ENCODE data around the gene CLCN2.
A peak's percentile ranks its signal among the peaks of the same experiment; 100 is the strongest.

The CLCN2 gene

DNA sequence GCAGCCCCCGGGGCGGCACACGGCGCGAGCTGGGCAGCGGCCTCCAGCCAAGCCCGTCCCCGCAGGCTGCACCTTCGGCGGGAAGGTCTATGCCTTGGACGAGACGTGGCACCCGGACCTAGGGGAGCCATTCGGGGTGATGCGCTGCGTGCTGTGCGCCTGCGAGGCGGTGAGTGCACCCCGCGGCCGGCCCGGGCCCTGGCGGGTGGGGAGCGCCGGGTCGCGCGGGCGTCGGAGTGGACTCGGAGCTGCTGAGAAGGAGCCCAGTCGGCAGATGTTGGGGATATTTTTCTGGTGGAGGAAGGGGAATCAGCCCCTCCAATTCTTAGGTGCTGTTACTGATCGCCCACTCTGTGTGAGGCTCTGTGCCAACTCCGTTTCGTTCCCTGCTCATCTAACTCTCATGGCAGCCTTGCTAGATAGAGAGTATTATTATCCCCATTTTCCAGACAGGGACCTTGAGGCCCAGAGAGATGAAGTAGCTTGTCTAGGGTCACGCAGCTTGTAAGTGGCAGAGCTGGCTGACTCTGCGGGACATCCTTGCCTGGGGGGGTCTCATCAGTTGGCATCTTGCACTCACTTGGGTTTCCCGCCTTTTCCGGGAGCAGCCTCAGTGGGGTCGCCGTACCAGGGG lies 19.3 kb upstream of the CLCN2 start:
- DNase-seq, result no peak

DNA sequence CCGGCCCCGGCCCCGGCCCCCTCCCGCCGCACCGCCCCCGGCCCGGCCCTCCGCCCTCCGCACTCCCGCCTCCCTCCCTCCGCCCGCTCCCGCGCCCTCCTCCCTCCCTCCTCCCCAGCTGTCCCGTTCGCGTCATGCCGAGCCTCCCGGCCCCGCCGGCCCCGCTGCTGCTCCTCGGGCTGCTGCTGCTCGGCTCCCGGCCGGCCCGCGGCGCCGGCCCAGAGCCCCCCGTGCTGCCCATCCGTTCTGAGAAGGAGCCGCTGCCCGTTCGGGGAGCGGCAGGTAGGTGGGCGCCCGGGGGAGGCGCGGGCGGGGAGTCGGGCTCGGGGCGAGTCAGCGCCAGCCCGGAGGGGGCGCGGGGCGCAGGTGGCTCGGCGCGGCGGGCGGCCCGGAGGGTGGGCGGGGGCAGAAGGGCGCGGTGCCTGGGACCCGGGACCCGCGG lies 18.8 kb upstream of the CLCN2 start:
- DNase-seq, result peak; percentile 3

DNA sequence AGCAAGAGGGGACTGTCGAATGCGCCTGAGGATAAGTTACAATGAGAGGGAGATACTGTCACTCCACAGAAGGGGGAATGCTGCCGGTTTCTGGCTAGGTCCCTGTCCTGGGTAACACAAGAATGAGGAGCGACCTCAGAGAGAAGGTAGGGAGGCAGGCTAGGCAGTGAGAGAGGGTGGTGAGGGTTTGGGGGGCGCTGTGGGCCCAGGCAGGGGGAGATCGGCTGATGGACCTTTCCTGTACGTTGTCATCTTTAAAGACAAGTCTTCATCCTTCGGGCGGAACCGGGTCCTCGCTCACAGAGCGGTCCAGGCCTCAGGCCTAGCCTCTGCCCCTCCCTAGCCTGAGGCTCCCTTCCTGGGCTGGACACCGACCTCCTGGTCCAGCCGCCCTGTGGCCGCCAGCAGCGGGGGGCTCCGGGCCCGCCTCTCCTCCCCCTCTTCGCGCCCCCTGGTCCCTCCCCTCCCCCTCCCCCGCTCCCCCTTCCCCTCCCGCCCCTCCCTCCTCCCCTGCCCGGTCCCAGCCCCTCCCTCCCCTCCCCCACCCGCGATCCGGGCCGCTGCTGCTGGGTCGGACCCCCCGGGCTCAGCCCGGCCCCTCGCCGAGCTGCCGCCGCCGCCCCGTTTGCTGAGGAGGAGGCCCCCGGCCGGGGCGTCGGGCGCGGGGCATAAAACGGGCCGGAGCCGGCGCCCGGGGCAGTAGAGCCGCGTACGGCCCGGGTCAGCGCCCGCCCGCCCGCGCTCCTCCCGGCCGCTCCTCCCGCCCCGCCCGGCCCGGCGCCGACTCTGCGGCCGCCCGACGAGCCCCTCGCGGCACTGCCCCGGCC lies 18.2 kb upstream of the CLCN2 start, which contains the start of gene CHRD:
TSS of gene CHRD (plus strand) at position 697 of the 827 bp plus-strand sequence. CDS start 265 bp downstream, outside the sequence.
- DNase-seq, result no peak

DNA sequence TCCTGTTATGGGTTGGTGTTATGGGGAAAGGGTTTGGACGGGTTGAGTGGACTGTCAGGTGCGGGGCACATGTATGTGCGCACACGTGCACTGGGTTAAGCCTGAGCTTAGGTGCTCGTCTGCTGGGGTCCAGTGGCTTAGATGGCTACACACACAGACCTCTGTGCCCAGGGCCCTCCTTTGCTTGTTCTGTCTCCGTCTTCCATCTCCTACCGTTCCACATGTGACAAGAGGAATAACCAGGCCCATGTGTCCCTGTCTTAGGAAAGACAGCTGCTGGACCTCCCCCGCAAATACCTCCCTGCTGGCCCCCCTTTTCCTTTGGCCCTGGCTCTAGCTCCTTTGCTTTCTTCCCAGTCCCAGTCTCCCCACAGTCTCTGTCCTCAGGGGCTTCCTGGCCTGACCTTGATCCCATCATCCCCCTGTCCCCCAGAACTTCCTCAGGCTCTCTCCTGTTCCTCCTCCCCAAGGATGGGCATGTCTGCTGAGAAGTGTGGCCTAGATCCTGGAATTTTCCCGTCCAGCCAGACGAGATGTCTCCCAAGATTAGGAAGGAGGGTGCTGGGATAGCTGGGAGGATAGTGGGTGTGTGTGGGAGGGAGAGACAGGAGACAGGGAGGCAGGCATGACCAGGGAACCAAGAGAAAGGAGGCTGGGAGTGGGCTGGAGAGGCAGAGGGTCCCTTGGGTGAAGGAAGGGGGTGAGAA lies 17.4 kb upstream of the CLCN2 start:
- no peak for DNase-seq

DNA sequence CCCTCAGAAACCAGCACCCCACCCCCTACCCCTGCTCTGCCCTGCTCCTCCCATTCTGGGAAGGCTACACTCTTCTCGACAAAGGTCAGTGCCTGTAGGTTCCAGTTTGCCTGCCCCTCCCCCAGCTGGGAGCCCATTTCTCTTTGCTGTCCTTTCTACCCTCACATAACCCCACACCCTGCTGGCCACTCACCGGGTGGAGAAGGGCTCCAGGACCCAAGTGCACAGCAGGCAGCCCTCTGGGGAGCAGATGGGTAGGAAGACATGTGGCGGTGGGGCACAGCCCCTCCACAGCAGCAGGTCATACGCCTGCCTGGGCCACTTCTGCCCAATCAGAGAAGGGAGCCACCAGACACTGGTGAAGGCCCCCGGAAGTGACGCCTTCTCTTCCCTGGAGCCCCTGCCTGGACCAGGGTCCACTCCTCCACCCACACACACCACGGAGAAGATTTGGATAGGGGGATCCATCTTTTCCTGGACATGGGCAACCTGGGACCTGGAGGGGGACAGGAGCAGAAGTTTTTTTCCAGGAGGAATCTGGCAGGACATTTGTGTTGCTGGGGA lies 16.6 kb upstream of the CLCN2 start, which contains the start of gene THPO:
TSS of gene THPO (minus strand) at position 326 of the 564 bp plus-strand sequence. CDS start 1,948 bp downstream, outside the sequence.
- DNase-seq, result no peak

DNA sequence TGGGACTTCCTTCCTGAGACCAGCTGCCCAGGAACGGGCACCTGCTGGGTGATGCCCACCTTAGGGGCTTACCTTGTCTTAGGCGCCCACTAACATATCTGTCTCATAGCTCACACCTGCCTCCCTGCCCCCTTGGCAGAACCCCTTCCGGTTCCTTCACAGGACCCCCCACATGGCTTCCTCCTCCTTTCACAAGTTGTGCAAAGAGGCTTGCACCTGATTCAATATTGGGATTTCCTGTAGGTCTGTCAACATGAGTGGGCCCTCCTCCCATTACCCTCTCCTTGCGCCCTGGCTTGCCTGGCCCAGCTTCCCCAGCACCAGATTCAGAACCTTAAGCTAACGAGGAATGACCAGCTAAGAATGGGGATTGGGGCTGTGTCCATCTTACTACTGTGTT lies 16.0 kb upstream of the CLCN2 start:
- no peak for DNase-seq

DNA sequence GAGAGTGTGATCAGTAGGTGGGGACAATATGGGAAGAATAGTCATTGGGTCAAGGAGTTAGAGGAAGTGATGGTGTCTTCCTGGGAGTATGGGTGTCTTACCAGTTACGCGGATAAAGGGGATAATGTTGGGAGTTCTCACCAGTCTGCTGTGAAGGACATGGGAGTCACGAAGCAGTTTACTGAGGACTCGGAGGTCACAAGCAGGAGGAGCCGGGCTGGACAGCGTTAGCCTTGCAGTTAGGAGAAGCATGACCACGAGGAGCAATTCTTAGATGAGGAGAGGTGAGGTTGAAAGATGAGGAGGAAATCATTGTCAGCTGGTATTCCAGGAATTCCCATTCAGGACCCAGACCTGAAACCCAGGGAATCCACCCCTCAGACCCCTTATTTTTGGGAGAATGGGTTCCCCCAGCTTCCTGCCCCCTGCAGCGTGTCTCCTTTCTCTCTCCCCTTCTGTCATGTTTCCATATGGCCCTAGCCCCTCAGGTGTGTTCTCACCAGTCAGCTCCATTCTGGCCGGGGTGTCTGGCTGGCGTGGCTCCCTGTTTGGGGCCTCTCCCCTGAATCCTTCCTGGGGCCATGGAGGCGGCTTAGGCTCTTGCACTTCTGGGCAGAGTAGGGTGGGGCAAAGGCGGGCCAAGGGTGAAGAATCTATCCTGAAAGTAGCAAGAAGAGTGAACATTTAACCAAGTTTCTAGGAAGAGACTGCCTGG lies 14.5 kb upstream of the CLCN2 start:
- no peak for DNase-seq

DNA sequence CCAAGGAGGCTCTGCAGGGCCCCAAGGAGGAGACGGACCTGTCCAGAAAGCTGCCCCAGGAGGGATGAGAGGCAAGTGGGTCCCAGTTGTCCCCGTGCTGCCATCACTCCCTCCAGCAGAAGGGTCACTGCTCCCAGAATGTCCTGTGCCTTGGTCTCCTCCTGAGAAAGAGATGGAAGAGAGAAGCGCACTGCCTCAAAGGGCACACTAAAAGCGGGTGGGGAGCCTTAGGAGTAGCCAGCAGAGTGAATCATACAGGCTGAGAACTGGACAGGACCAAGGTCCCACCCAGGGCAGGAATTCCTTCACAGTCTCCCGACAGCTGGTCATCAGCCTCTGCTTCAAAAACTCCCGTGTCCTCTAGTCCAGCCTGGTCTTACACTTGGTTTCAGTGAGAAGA lies 12.0 kb upstream of the CLCN2 start:
- DNase-seq, result no peak

DNA sequence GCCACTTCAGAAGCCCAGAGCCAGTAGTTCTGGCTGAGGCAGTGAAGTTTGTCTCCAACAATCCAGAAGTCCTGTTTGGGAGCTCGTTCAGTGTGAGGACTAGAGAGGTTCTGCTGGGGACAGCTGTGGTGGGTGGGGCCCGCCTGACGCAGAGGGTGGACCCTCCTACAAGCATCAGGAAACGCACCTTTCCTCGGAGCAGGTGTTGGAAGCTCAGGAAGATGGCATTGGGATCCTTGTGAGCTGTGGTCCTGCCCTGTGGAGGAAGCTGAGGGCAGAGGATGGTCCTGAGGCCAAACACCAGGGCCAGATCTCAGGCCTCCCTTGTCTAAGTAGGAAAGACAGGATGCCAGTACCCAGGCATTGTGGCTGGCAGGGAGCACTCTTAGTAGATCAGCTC lies 11.5 kb upstream of the CLCN2 start:
- no peak for DNase-seq

DNA sequence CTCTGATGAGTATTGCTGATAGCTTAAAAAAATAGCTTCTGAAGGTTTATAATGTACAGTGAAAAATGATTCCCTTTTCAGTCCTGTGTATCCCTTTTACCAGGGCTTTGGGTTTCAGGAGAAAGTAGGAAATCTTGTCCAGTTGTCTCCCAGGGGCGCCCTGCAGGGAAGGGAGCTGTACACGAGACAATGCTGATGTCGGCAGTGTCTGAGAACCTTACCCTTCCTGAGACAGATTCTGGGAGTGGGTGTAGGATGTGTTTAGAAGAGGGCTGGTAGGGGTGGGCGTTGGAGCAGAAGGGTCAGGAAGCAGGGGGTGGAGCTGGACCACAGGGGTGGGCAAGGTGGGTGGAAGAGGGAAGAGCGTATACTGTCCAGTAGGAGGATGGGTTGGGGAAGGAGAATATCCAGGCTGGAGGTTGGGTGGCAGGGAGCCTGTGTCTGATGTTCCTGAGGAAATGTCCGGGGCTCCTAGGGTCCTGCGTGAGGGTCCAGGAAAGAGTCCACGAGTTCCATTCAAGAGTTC lies 11.0 kb upstream of the CLCN2 start:
- DNase-seq, result no peak

DNA sequence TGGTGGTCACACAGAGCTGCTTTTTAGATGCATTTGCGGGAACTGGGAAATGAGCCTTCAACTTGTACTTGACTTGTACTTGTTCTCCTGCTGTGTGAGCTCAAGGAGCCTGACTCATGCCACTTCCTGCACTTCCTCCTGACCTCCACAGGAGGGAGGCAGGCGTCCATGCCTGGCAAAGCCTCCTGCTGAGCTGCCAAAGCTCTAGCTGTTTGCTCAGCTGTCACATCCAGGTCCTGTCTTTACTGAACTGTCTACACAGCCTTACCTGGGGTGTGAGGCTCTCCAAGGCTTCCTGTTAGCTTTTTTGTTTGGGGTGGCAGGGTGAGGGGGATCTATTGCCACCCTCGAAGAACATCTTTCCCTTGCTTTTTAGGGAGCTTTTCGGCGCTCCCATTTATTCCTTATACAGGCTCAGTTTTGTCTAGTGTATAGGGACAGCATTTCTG lies 10.2 kb upstream of the CLCN2 start:
- peak; percentile 94 for DNase-seq

DNA sequence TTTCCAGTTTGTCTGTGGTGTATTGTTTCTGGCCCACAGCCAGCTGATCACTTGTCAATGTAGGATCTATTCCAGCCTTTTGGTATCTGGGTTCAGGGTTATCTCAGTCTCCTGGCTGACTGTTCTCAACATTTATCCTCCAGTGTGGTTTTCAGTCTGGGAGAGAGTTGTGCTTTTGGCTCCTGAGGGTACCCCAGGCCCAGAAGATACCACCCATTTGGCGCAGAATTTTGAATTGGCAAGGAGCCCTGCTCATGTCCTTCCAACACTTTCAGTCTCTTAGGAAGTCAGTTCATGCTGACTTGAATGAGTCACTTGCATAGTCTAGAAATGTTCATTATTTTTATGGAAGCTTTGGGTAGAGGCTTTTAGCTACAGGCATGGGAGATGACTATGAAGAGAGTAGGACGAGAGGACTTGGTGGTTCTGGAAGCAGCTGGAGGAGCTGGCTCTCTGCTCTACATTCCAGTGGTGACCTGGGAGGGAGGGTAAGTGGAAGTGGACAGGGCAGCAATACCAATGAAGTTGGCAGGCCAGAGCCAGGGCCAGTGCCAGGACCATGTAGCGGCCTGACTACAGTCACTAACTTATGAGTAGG lies 7.3 kb upstream of the CLCN2 start:
- no peak for DNase-seq

DNA sequence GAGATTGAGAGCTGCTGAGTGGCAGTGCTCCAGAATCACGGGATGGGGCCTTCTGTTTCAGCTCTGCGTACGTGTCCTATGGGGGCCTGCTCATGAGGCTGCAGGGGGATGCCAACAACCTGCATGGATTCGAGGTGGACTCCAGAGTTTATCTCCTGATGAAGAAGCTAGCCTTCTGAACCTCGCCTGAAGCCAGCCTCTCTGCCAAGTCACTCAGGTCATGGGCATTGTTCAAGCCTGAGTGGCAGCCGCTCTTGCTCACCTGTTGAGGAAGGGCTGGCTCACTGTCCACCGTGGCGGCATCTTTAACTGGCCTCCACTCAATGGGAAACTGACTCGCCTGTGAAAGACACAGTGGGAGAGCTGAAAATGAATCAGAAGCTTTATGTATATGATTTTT lies 6.7 kb upstream of the CLCN2 start:
- DNase-seq, result no peak

DNA sequence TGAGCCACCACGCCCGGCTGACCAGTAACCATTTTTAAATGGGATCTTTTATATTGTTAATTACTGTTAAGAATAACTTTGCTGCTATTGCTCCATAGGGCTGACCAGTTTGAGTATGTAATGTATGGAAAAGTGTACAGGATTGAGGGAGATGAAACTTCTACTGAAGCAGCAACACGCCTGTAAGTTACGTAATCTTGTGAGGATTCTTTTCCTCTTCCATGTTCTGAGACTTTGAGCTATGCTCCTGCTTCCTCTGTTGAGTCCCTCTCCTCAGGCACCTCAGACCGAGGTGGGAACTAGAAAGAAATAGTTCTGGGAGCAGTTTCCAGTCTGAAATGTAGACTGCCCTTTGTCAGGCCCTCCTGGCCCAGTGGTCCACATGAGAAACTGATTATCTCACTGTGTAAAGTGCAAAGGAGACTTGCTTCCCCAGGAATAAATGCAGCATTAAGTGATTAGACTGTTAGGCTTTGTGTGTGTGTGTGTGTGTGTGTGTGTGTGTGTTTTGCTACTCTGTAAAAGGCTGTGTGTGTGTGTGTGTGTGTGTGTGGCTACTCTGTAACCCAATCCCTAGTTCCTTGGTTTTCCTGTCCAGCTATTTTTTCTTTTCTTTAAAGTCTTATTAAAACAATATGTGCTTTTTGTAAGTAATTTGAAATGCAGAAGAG lies 5.3 kb upstream of the CLCN2 start:
- no peak for DNase-seq

DNA sequence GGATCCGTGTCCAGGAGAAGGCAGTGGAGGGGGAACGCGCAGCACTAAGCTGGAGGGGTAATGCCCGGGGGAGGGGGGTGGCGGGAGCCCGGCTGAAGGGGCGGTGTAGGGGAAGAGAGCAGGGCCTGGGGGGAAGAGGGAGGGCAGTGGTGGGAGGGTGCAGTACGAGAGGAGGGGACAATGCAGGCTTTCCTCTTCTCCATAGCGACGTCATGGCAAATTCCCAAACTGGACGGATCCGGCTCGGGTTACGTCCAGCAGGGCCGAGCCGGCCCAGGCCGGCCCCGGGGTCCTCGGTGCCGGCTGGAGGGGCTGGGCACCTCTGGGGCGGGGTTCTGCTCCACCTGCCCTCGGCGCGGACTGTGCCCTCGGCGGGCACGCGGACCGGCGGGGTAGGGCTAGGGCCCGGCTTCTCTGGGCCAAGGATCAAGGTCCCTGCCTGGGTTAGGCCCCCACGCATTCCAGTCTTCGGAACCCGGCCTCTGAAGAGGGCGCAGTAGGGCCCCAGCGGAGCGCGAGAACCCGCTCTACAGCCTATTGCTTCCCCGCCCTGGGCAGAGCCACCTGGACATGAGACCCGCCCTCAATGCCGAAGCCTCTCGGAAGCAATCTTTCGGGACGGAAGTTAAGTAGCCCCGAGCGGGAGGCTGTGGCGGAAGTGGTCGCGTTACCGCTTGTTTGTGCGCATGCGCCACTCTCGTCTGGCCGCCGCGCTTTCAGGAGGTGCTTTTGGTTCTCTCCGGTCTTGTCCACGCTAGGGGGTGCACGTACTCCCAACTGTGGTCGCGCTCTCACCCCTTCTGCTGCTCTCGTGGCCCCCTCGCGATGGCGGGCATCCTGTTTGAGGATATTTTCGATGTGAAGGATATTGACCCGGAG lies 1.5 kb upstream of the CLCN2 start:
- peak; percentile 100 for DNase-seq

DNA sequence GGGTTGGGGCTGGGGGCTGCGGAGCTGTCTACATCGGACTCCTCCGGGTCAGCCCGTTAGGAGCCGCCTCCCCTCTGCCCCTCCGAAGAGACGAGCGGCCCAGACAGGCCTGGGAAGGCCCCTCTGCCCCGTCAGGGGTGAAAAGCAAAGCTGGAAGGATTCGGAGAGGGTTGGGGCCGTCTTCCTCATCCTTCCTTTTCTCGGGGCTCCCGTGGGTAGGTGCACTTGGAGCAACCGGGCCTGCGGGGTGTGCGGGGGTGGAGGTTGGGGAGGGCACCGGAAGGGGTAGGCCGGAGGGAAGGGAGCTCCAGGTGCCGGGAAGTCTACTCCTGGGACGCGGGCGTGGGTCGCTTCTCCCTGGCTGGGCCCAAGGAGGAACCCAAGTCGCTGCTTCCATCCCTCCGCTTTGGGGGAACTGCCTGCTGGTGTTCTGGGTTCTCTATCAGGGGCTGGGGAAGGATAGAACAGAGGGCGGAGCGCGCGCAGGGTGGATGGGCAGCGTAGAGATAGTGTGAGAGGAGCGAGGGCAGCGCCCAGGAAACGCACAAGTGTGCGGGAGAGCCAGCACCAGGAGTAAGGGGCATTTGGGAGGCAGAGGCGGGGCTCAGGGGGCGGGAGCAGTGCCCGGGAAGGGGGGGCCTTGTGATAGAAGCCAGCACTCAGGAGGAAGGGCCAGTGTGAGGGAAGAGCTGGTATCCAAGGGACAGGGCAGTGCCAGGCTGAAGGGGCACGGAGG lies 695 bp upstream of the CLCN2 start:
- peak; percentile 83 for DNase-seq

DNA sequence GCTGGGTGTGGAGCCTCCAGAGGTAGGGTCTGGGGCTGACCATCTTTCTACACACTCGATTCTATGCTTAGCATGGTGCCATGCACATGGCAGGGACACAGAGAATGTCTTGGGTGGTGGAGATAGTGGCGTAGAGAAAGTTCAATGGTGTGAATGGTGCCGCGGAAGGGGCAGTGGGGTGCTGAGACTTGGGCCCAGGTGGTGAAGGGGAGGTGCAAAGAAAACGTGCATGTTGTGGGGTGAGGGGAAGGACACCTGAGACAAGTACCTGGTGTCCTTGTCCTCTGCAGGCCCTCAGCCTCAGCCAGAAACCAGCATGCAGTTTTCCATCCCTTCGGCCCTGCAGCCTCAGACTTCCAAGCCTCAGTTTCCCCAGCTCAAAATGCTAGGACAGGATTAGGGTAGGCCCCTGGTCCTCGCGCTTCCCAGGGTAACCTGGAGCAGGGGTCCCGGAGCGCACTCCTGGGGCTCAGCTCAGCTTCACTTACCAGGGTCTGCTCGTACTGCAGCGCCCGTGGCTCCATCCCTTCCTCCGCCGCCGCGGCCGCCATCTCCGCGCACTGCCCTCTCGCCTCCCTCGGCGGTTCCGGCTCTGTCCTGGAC lies 375 bp downstream of the CLCN2 start:
- no peak for DNase-seq

DNA sequence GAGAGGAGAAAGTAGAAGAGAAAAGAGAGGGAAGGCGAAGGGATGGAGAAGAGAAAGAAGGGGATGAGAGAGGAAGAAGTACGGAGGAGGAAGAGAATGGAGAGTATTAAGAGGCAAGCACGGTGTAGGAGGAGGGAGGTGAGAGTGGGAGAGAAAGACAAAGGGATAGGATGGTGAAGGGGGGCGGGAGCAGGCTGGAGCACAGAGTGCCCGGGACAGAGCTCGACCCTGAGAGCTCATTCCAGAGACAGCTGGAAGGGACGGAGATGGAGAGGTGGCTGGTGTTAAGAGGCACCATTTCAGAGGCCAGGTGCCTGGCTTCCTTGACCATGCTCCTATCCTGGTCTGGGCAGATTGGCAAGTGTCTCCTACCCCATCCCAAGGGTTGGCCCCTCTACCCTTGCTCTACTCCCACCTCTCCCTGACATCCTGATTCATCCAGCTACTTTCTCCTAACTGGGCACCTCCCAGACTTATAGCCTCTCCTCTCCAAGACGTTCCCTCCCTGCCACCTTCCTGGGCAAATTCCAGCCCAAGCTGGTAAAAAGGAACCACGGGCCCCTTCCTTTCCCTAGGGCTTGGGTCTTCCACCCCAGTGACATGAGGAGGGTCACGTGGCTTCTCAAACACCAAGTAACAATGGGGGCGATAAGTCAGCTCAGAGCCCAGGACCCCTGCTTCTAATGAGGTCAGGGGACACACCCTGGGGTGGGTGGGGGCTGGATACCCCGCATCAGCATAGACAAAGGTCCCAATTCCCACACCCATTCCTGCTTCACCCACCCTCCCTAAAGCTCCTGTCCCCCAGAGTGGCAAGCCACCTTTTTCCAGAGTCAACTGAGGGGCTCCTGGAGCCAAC lies 1.1 kb downstream of the CLCN2 start:
- no peak for DNase-seq

All from NCI-H1105 treated with DMSO at 0.1 percent for 48 hours (cell line).